ENCODE results near the gene CHAT. TPM values are rescaled to one million over a fixed set of nuclear protein-coding genes. Genes with fewer than 3 reads are reported as not detected.

The CHAT gene
- total and polyA plus RNA-seq, 4 donors: not detected

GRCh38 chr10:49609283-49610113 lies 4.3 kb upstream of the CHAT start:
- Histone ChIP-seq H3K9ac (ENCODE audit: insufficient read depth in 1 of 2, low read length in 2 of 2) (no peak overlapping the region), H3K9me3 (ENCODE audit: control insufficient read depth in 4 of 4, insufficient read depth in 3 of 4, low read length in 3 of 4) (peaks cover 0 to 18% (median 0%) of the 10 kb centered on the region in 4 donors), H3K27ac (ENCODE audit: low read depth in 1 of 2, low read length in 1 of 2) (no peak overlapping the region), H3K4me1 (ENCODE audit: control insufficient read depth in 5 of 5, insufficient read depth in 5 of 5, low read length in 5 of 5) (peaks cover 0 to 15% (median 3%) of the 10 kb centered on the region in 5 donors), H3K4me3 (no peak overlapping the region), H3K36me3 (ENCODE audit: control insufficient read depth in 4 of 4, insufficient read depth in 4 of 4, low read length in 4 of 4) (no peaks in the 10 kb centered on the region), H3K27me3 (ENCODE audit: control insufficient read depth in 3 of 3, insufficient read depth in 3 of 3, low read length in 2 of 3) (peaks cover 0 to 63% (median 51%) of the 10 kb centered on the region in 3 donors)
- TF ChIP-seq CTCF (IDR thresholded peaks at IDR 0.05; ENCODE audit: control extremely low read depth, extremely low read depth): no peak
- peak in 1 of 3 donors; percentile 19 for DNase-seq
- no peak for ATAC-seq (ENCODE audit: insufficient read depth, low FRiP score)
- 1 to 3% methylated on average over 53 to 62 of the region's 62 CpGs for WGBS, 2 donors

- H3K4me1 ChIP-seq (ENCODE audit: control insufficient read depth in 5 of 5, insufficient read depth in 5 of 5, low read length in 5 of 5): peaks cover 0 to 15% (median 3%) of the 10 kb centered on the region in 5 donors
- peaks cover 0 to 18% (median 0%) of the 10 kb centered on the region in 4 donors for H3K9me3 ChIP-seq (ENCODE audit: control insufficient read depth in 4 of 4, insufficient read depth in 3 of 4, low read length in 3 of 4)
- no peak for TF ChIP-seq CTCF (IDR thresholded peaks at IDR 0.05; ENCODE audit: control extremely low read depth, extremely low read depth)
- peaks cover 0 to 69% (median 57%) of the 10 kb centered on the region in 3 donors for H3K27me3 ChIP-seq (ENCODE audit: control insufficient read depth in 3 of 3, insufficient read depth in 3 of 3, low read length in 2 of 3)
- H3K9ac ChIP-seq (ENCODE audit: insufficient read depth in 1 of 2, low read length in 2 of 2): no peak within 1 kb of the TSS
- no peak within 1 kb of the TSS for H3K4me3 ChIP-seq
- DNase-seq (peak in 1 of 3 donors; percentile 21), ATAC-seq (ENCODE audit: insufficient read depth, low FRiP score) (no peak)
- H3K27ac ChIP-seq (ENCODE audit: low read depth in 1 of 2, low read length in 1 of 2): no peak within 1 kb of the TSS
- 1% methylated on average over 31 to 43 of the region's 43 CpGs for WGBS, 2 donors
- H3K36me3 ChIP-seq (ENCODE audit: control insufficient read depth in 4 of 4, insufficient read depth in 4 of 4, low read length in 4 of 4): no peaks in the 10 kb centered on the region
Measured at GRCh38 chr10:49610114-49610457, 3.8 kb upstream of the CHAT start, which contains the start of gene SLC18A3. Gene SLC18A3, plus strand, starts transcription at chr10:49610310. Its CDS starts 431 bp downstream, at chr10:49610741.

GRCh38 chr10:49610458-49611165 lies 3.2 kb upstream of the CHAT start:
- Histone ChIP-seq H3K36me3 (ENCODE audit: control insufficient read depth in 4 of 4, insufficient read depth in 4 of 4, low read length in 4 of 4) (no peaks in the 10 kb centered on the region), H3K4me1 (ENCODE audit: control insufficient read depth in 5 of 5, insufficient read depth in 5 of 5, low read length in 5 of 5) (peaks cover 0 to 15% (median 3%) of the 10 kb centered on the region in 5 donors), H3K27me3 (ENCODE audit: control insufficient read depth in 3 of 3, insufficient read depth in 3 of 3, low read length in 2 of 3) (peaks cover 0 to 74% (median 59%) of the 10 kb centered on the region in 3 donors), H3K4me3 (no peak overlapping the region), H3K27ac (ENCODE audit: low read depth in 1 of 2, low read length in 1 of 2) (no peak overlapping the region), H3K9me3 (ENCODE audit: control insufficient read depth in 4 of 4, insufficient read depth in 3 of 4, low read length in 3 of 4) (peaks cover 0 to 18% (median 0%) of the 10 kb centered on the region in 4 donors), H3K9ac (ENCODE audit: insufficient read depth in 1 of 2, low read length in 2 of 2) (no peak overlapping the region)
- WGBS, 2 donors: 3 to 5% methylated on average over 51 to 72 of the region's 72 CpGs
- ATAC-seq (ENCODE audit: insufficient read depth, low FRiP score): no peak
- peak in 1 of 3 donors; percentile 6 for DNase-seq
- TF ChIP-seq CTCF (IDR thresholded peaks at IDR 0.05; ENCODE audit: control extremely low read depth, extremely low read depth): no peak

Data from lung (tissue), 12 donors.